Naive thymus-derived CD4-positive, alpha-beta T cell (primary cell): ENCODE measurements around the gene EXD3. TPM values are rescaled to one million over a fixed set of nuclear protein-coding genes. Genes with fewer than 3 reads are reported as not detected.
"Not testable (repeated sequence)": the region's sequence is repeated elsewhere in the genome, so short reads cannot be mapped to it uniquely, and the experiment has no call there.

Source experiments
- ATAC-seq: fragments of 150-1000 bp; cut with Tn5 transposase; 2 replicates; pipeline ENCODE4 v1.10.0; 2021; ENCODE audit warnings: mild to moderate bottlenecking, moderate library complexity
- CTCF ChIA-PET: fragments of 350-600 bp; sonication (Branson Sonifier 250); formaldehyde crosslinking; loops from one replicate; lab custom pipeline; 2021; ENCODE audit warnings: antibody characterized with exemption; lab: Charles Lee
- POLR2A ChIA-PET: fragments of 350-600 bp; sonication (Branson Sonifier 250); formaldehyde crosslinking; loops from one replicate; lab custom pipeline; 2021; ENCODE audit warnings: antibody characterized with exemption, inconsistent platforms; lab: Charles Lee
- DNase-seq, 9 donors: peaks; one replicate each; pipeline versions ENCODE4 v3.0.0 to v3.0.0-alpha.2; 2020 to 2022; ENCODE audit warnings: mixed read lengths in 1 of 9
- H3K27ac ChIP-seq: one replicate; pipeline ENCODE4 v1.7.0; 2013; ENCODE audit warnings: mild to moderate bottlenecking, low read depth, low read length, moderate library complexity
- H3K27me3 ChIP-seq, 2 donors: one replicate each; pipeline ENCODE4 v1.7.0; 2013; ENCODE audit warnings: low read length in 2 of 2, mild to moderate bottlenecking in 2 of 2, moderate library complexity in 2 of 2; ENCODE audit not compliant: control insufficient read depth in 2 of 2, insufficient read depth in 2 of 2
- H3K36me3 ChIP-seq, 3 experiments: 1 replicate in 2 of 3; 2 replicates in 1 of 3; pipeline ENCODE4 v1.7.0; 2013; ENCODE audit warnings: low read length in 3 of 3, mild to moderate bottlenecking in 3 of 3, moderate library complexity in 1 of 3; ENCODE audit not compliant: insufficient read depth in 3 of 3, control insufficient read depth in 2 of 3
- H3K4me1 ChIP-seq, 2 donors: one replicate each; pipeline ENCODE4 v1.7.0; 2013; ENCODE audit warnings: low read length in 2 of 2, mild to moderate bottlenecking in 2 of 2, moderate library complexity in 1 of 2; ENCODE audit not compliant: control insufficient read depth in 2 of 2, insufficient read depth in 2 of 2
- H3K4me3 ChIP-seq: 2 replicates; pipeline ENCODE4 v1.7.0; 2013; ENCODE audit warnings: mild to moderate bottlenecking, low read length
- H3K9me3 ChIP-seq, 3 experiments: 1 replicate in 2 of 3; 2 replicates in 1 of 3; pipeline ENCODE4 v1.7.0; 2013; ENCODE audit warnings: low read length in 3 of 3; ENCODE audit not compliant: control insufficient read depth in 2 of 3
- H3K27ac Mint-ChIP-seq, 9 donors: one replicate each; pipeline ENCODE4 v1.8.0; 2020 to 2022; ENCODE audit warnings: mixed read lengths in 9 of 9, mild to moderate bottlenecking in 8 of 9, moderate library complexity in 5 of 9, inconsistent platforms in 2 of 9
- H3K27me3 Mint-ChIP-seq, 5 donors: one replicate each; pipeline ENCODE4 v1.8.0; 2021 to 2022; ENCODE audit warnings: mixed read lengths in 5 of 5, mild to moderate bottlenecking in 1 of 5
- H3K36me3 Mint-ChIP-seq, 5 donors: one replicate each; pipeline ENCODE4 v1.8.0; 2020 to 2022; ENCODE audit warnings: mixed read lengths in 5 of 5, mild to moderate bottlenecking in 3 of 5, inconsistent platforms in 1 of 5
- H3K4me1 Mint-ChIP-seq, 7 donors: one replicate each; pipeline ENCODE4 v1.8.0; 2020 to 2022; ENCODE audit warnings: mixed read lengths in 7 of 7, mild to moderate bottlenecking in 3 of 7, inconsistent platforms in 1 of 7
- H3K4me3 Mint-ChIP-seq, 10 donors: one replicate each; pipeline ENCODE4 v1.8.0; 2020 to 2022; ENCODE audit warnings: mild to moderate bottlenecking in 10 of 10, mixed read lengths in 10 of 10, moderate library complexity in 6 of 10, inconsistent platforms in 2 of 10
- H3K9me3 Mint-ChIP-seq, 11 donors: one replicate each; pipeline ENCODE4 v1.8.0; 2020 to 2022; ENCODE audit warnings: mixed read lengths in 11 of 11, mild to moderate bottlenecking in 4 of 11, inconsistent platforms in 1 of 11, moderate library complexity in 1 of 11
- intact Hi-C, 2 donors: fragments of 100-400 bp; cut with micrococcal nuclease; formaldehyde crosslinking; loops; one replicate each; pipeline ENCODE4 v1.15.1; 2023
- polyA plus RNA-seq, 2 donors: library from polyadenylated mRNA; unstranded; fragments of 300-500 nt; fragmentation: Illumina TruSeq; gene quantifications; one replicate each; pipeline ENCODE4 v1.2.3, GENCODE V29; 2021
- total RNA-seq, 6 experiments: library from RNA in 5 of 6; stranded (reverse) in 5 of 6; gene quantifications; 1 replicate in 5 of 6; 2 replicates in 1 of 6; pipeline ENCODE4 v1.2.3 and lab custom pipeline; 2021 to 2026

Gene EXD3
- total and polyA plus RNA-seq, 7 experiments from 2014 or later, result 3.5 to 27.2 (median 23.4) TPM

- Mint-ChIP-seq H3K4me1 (peaks cover 0 to 12% (median 3%) of the 10 kb centered on the region in 7 donors), H3K27me3 (no peaks in the 10 kb centered on the region), H3K9me3 (peaks cover 0 to 17% (median 10%) of the 10 kb centered on the region in 11 donors), H3K36me3 (peaks cover 0 to 22% (median 6%) of the 10 kb centered on the region in 5 donors), H3K4me3 (no peak overlapping the region), H3K27ac (no peak overlapping the region)
- intact Hi-C loops, result no loop called here
- no peak for DNase-seq
- POLR2A ChIA-PET, result interaction anchor here (0.7 kb wide), 1 partner anchor 186 kb away, joined by 7 read pairs; no protein-coding TSS in a partner anchor
- H3K27ac ChIP-seq, result no peak overlapping the region
- no peaks in the 10 kb centered on the region for H3K4me1 ChIP-seq
- no peaks in the 10 kb centered on the region for H3K9me3 ChIP-seq
- H3K4me3 ChIP-seq, result no peak overlapping the region
- H3K36me3 ChIP-seq, result no peaks in the 10 kb centered on the region
- no peaks in the 10 kb centered on the region for H3K27me3 ChIP-seq
- ATAC-seq, result no peak
- CTCF ChIA-PET, result interaction anchor here (0.6 kb wide), 1 partner anchor 287 kb away, joined by 3 read pairs; no protein-coding TSS in a partner anchor
Measured at GRCh38 chr9:137336735-137337134, 86.2 kb downstream of the EXD3 start.

- no peak overlapping the region for H3K4me3 Mint-ChIP-seq
- H3K4me1 Mint-ChIP-seq, result peaks cover 0 to 3% (median 0%) of the 10 kb centered on the region in 7 donors
- H3K9me3 Mint-ChIP-seq, result peaks cover 0 to 27% (median 10%) of the 10 kb centered on the region in 11 donors
- Histone ChIP-seq H3K4me1 (no peaks in the 10 kb centered on the region), H3K9me3 (no peaks in the 10 kb centered on the region), H3K27me3 (no peaks in the 10 kb centered on the region), H3K27ac (no peak overlapping the region), H3K36me3 (no peaks in the 10 kb centered on the region), H3K4me3 (no peak overlapping the region)
- POLR2A ChIA-PET, result no interaction called here
- DNase-seq (no peak), ATAC-seq (no peak)
- peaks cover 2 to 22% (median 6%) of the 10 kb centered on the region in 5 donors for H3K36me3 Mint-ChIP-seq
- intact Hi-C loops, result no loop called here
- H3K27ac Mint-ChIP-seq, result no peak overlapping the region
- CTCF ChIA-PET, result no interaction called here
- H3K27me3 Mint-ChIP-seq, result no peaks in the 10 kb centered on the region
Measured at GRCh38 chr9:137333016-137333671, 89.8 kb downstream of the EXD3 start.

GRCh38 chr9:137331929-137332328, 91.0 kb downstream of the EXD3 start:
- Mint-ChIP-seq H3K4me3 (no peak overlapping the region), H3K36me3 (peaks cover 2 to 19% (median 6%) of the 10 kb centered on the region in 5 donors), H3K27me3 (peaks cover 0 to 10% (median 0%) of the 10 kb centered on the region in 5 donors), H3K27ac (no peak overlapping the region), H3K9me3 (peaks cover 0 to 30% (median 5%) of the 10 kb centered on the region in 11 donors), H3K4me1 (peaks cover 0 to 4% (median 1%) of the 10 kb centered on the region in 7 donors)
- ChIA-PET CTCF (no interaction called here), POLR2A (no interaction called here)
- no peak for ATAC-seq
- H3K4me3 ChIP-seq, result no peak overlapping the region
- DNase-seq, result no peak
- intact Hi-C loops, result no loop called here
- H3K27ac ChIP-seq, result no peak overlapping the region
- H3K36me3 ChIP-seq, result no peaks in the 10 kb centered on the region
- no peaks in the 10 kb centered on the region for H3K4me1 ChIP-seq
- H3K9me3 ChIP-seq, result no peaks in the 10 kb centered on the region
- peaks cover 0 to 5% of the 10 kb centered on the region in 2 donors for H3K27me3 ChIP-seq

- H3K9me3 Mint-ChIP-seq, result peaks cover 0 to 30% (median under 1%) of the 10 kb centered on the region in 11 donors
- H3K4me3 Mint-ChIP-seq, result no peak overlapping the region
- H3K4me1 Mint-ChIP-seq, result peaks cover 4 to 16% (median 9%) of the 10 kb centered on the region in 7 donors
- POLR2A ChIA-PET, result no interaction called here
- DNase-seq (no peak), ATAC-seq (no peak)
- Histone ChIP-seq H3K9me3 (no peaks in the 10 kb centered on the region), H3K27ac (no peak overlapping the region), H3K4me3 (no peak overlapping the region), H3K4me1 (no peaks in the 10 kb centered on the region), H3K27me3 (peaks cover 0 to 14% of the 10 kb centered on the region in 2 donors), H3K36me3 (no peaks in the 10 kb centered on the region)
- peaks cover 0 to 20% (median 2%) of the 10 kb centered on the region in 5 donors for H3K27me3 Mint-ChIP-seq
- H3K36me3 Mint-ChIP-seq, result peaks cover 0 to 9% (median 4%) of the 10 kb centered on the region in 5 donors
- H3K27ac Mint-ChIP-seq, result peak overlapping the region in 2 of 9 donors; percentile 23 to 52
- CTCF ChIA-PET, result no interaction called here
- intact Hi-C loops, result no loop called here
Measured at GRCh38 chr9:137330689-137331088, 92.3 kb downstream of the EXD3 start.

GRCh38 chr9:137329590-137329989, 93.4 kb downstream of the EXD3 start:
- peak overlapping the region in 1 of 9 donors; percentile 52 for H3K27ac Mint-ChIP-seq
- H3K9me3 ChIP-seq, CTCF ChIA-PET, DNase-seq, intact Hi-C loops, H3K4me1 ChIP-seq, H3K4me3 Mint-ChIP-seq, H3K27ac ChIP-seq, POLR2A ChIA-PET, H3K36me3 Mint-ChIP-seq, ATAC-seq, H3K36me3 ChIP-seq, H3K4me3 ChIP-seq: not testable (repeated sequence)
- peaks cover 0 to 23% (median 2%) of the 10 kb centered on the region in 5 donors for H3K27me3 Mint-ChIP-seq
- H3K9me3 Mint-ChIP-seq, result peaks cover 0 to 25% (median 0%) of the 10 kb centered on the region in 11 donors
- peaks cover 4 to 16% (median 9%) of the 10 kb centered on the region in 7 donors for H3K4me1 Mint-ChIP-seq
- peaks cover 0 to 14% of the 10 kb centered on the region in 2 donors for H3K27me3 ChIP-seq

- DNase-seq, result not testable (repeated sequence)
Measured at GRCh38 chr9:137327641-137328550, 95.1 kb downstream of the EXD3 start.

More at GRCh38 chr9:137327641-137328550, 95.1 kb downstream of the EXD3 start:
- peaks cover 0 to 25% (median 0%) of the 10 kb centered on the region in 11 donors for H3K9me3 Mint-ChIP-seq
- H3K36me3 ChIP-seq, H3K27ac ChIP-seq, intact Hi-C loops, H3K4me3 Mint-ChIP-seq, H3K4me3 ChIP-seq, H3K36me3 Mint-ChIP-seq, POLR2A ChIA-PET, H3K4me1 ChIP-seq, ATAC-seq, H3K9me3 ChIP-seq, CTCF ChIA-PET: not testable (repeated sequence)
- peaks cover 0 to 14% of the 10 kb centered on the region in 2 donors for H3K27me3 ChIP-seq
- H3K27ac Mint-ChIP-seq, result peak overlapping the region in 1 of 9 donors; percentile 50
- H3K27me3 Mint-ChIP-seq, result peaks cover 0 to 23% (median 2%) of the 10 kb centered on the region in 5 donors
- peaks cover 4 to 16% (median 9%) of the 10 kb centered on the region in 7 donors for H3K4me1 Mint-ChIP-seq
